DMS53 (cell line): ENCODE measurements around the gene SFI1.
"Not testable (repeated sequence)": the region's sequence is repeated elsewhere in the genome, so short reads cannot be mapped to it uniquely, and the experiment has no call there.

Experiments
- DNase-seq: peaks from one replicate; lab custom pipeline; 2025; lab: John Stamatoyannopoulos, UW

The SFI1 gene

DNA sequence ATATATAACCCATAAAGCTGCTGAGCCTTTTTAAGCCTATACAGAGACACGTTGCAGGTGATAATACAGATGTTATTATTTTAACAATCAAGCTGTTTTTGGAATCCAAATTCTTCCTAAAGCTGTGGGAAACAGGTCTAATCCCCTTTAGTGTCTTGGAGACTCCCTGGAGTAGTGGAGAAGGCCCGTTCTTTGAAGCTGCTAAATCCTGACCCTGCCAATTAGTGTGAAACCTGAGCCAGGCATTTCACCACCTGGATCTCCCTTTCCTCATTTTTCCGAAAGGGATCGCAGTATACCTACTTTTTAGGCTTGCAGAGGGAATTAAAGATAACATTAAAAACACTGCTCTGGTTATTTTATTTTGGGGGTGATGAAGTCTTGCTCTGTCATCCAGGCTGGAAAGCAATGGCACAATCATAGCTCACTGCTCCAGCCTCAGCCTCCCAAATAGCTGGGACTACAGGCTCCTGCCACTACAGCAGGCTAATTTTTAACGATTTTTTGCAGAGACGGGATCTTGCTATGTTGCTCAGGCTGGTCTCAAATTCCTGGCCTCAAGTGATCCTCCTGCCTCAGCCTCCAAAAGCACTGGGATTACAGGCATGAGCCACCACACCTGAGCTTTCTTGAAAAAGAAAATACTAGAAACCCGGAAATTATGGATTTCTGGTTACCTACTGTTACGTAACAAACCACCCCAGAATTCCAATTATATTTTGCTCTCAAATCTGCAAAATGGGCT is 4.9 kb upstream of the SFI1 start:
- no peak for DNase-seq

- no peak for DNase-seq
These were observed 4.2 kb upstream of the SFI1 start for GRCh38 chr22:31492151-31492550.

DNA sequence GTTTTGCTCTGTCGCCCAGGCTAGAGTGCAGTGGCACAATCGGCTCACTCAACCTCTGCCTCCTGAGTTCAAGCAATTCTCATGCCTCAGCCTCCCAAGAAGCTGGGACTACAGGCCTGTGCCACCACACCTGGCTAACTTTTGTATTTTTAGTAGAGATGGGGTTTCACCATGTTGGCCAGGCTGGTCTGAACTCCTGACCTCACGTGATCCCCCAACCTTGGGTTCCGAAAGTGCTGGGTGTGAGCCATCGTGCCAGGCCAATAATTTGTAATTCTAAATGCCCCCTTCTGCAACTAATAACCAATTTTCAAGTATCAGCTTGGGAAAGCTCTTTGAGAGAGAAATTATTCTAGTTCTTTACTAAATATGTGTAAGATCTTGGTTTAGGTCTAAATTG is 3.0 kb upstream of the SFI1 start:
- DNase-seq: not testable (repeated sequence)

- no peak for DNase-seq
These were observed 993 bp upstream of the SFI1 start for GRCh38 chr22:31495343-31495742.

GRCh38 chr22:31496735-31497146 is 405 bp downstream of the SFI1 start:
- peak; percentile 44 for DNase-seq

DNA sequence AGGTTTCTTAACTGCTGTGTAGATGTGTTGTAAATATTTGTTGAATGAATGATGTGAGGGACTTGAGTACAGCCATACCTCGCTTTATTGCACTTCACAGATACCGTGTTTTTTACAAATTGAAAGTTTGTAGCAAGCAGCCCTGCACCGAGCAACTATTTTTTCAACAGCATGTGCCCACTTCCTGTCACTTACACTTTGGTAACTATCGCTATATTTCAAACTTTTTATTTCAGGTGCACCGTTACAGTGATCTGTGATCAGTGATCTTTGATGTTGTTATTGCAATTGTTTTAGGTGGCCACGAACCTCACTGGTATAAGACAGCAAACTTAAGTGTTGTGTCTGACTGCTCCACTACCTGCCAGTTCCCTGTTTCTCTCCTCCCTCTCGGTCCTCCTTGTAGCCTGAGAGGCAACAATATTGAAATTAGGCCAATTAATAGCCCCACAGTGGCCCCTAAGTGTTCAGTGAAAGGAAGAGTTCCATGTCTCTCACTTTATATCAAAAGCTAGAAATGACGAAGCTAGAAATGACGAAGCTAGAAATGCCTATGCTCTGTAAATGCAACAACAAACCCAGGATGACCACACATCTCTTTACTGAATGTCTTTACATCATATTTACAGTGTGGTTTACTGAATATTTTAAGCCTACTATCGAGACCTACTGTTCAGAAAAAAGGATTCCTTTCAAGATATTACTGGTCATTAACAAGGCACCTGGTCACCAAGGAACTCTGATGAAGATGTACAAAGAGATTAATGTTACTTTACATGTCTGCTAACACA is 1.0 kb downstream of the SFI1 start:
- DNase-seq: no peak

DNA sequence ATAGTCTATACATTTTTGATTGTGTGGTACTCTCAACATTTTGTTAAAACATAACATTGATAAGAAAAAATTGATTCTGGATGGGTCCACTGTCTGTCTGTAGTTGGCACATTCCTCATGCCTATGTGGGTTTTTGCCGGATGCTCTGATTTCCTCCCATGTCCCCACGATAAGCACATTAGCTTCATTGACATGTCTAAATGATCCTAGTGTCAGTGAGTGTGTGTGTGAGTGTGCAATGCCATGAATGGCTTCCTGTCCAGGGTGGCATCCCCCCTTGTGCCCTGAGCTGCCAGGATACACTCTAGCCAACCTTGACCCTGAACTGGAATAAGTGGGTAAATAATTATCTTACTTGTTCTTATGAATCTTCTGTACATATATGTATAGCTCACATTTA is 5.4 kb downstream of the SFI1 start:
- no peak for DNase-seq

DNA sequence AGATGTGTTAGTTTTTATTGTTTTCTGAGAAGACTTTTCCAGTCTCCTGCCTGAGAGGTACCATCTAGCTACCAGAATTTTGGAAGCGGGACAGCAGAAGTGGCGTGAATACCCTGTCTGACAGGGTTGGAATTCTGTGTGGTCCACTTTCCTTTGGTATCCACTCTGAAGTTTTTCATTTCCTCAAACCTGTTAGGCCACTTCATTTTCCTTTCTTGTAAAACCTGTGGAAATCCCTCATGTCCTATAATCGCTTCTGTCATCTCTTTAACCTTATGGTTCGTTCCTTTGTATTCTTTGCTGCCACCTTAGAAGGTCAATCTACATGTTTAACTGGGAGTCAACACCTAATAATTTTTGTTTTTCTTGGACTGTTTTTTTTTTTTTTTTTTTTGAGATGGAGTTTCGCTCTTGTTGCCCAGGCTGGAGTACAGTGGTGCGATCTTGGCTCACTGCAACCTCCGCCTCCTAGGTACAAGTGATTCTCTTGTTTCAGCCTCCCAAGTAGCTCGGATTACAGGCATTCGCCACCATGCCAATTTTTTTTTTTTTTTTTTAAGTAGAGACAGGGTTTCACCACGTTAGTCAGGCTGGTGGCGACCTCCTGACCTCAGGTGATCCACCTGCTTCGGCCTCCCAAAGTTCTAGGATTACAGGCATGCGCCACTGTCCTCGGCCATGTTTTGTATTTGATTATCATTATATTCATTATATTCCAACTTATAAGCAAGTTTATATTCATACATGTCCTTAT is 7.1 kb downstream of the SFI1 start:
- no peak for DNase-seq

GRCh38 chr22:31504282-31504681 is 7.9 kb downstream of the SFI1 start:
- DNase-seq: no peak

DNA sequence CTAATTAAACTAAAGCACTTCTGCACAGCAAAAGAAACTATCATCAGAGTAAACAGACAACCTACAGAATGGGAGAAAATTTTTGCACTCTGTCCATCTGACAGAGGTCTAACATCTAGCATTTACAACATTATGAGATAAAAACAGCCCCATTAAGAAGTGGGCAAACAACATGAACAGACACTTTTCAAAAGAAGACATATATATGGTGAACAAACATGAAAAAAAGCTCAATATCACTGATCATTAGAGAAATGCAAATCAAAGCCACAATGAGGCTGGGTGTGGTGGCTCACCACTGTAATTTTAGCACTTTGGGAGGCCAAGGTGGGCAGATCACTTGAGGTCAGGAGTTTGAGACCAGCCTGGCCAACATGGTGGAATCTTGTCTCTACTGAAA is 11.2 kb downstream of the SFI1 start:
- DNase-seq: not testable (repeated sequence)

DNA sequence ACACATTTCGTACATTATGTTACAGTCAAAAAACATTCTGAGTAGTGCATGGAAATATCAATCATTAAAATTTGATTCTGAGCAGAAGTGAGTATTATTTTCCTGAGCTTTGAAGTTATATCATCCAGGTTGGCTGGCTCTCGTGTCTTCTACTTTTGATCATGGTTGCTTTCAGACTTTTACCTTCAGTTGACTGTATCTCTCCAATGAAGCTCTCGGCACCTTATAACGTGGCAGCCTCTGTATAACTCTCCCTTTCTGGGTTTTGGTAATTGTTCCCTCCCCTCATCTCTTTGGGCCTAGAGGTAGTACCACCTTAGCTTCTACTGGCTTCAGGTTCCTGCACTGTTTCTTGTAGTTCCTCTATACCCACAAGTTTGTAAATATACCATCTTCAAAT is 12.2 kb downstream of the SFI1 start:
- no peak for DNase-seq

- DNase-seq: no peak
These were observed 12.9 kb downstream of the SFI1 start for GRCh38 chr22:31509061-31509762.

DNA sequence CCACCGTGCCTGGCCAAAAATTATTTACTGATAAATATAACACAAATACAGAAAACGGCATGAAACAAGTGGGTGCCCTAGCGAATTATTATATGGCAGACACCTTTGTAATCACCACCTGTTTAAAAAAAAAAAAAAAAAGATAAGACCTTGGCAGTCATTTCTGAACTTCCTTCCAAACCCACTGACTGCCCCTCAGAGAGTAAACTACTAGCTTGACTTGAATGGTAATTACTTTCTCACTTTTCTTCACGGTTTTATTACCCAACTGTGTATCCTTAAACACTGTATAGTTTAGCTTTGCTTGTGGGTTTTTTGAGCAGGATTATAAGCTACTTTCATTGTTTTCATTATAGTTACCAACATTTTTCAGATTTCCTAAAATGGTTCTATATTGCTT is 23.7 kb downstream of the SFI1 start:
- no peak for DNase-seq

DNA sequence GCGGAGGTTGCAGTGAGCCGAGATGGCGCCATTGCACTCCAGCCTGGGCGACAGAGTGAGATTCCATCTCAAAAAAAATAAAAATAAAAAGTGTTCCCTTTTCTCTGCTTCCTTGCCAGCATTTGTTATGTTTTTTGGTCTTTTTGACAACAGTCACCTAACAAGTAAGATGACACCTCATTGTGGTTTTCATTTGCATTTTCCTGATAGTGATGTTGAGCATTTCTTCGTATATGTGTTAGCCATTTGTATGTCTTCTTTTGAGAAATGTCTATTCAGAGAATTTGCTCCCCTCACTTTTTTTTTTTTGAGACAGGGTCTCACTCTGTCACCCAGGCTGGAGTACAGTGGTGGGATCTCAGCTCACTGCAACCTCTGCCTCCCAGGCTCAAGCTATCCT is 27.8 kb downstream of the SFI1 start:
- DNase-seq: not testable (repeated sequence)

DNA sequence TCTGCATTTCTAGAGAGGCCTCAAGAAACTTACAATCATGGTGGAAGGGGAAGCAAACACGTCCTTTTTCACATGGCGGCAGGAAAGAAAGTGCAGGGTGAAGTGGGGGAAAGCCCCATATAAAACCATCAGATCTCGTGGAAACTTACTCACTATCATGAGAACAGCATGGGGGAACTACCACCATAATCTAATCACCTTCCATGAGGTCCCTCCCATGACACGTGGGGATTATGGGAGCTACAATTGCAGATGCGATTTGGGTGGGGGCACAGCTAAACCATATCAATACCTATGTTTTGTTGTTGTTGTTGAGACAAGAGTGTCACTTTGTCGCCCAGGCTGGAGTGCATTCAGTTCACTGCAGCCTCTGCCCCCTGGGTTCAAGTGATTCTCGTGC is 29.9 kb downstream of the SFI1 start:
- no peak for DNase-seq

GRCh38 chr22:31530823-31531195 is 34.5 kb downstream of the SFI1 start:
- DNase-seq: no peak

DNA sequence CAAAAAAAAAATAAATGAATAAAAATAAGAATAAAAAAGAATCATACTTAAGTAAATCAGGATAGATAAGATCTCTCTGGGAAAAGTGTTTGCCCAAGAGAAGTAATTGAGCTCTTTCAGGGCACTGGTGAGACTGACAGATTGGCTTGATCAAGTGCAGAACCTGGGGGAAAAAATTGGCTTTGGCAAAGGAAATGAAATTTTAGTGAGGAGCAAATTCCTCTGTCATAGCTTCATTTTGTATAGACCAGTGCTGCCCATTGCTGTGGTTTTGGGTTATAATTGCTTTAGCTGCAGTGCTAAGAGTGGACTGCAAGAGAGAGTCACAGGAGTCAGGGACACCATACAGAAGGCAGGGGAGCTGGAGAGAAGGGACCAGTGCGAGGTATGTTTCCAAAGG is 35.7 kb downstream of the SFI1 start:
- no peak for DNase-seq

DNA sequence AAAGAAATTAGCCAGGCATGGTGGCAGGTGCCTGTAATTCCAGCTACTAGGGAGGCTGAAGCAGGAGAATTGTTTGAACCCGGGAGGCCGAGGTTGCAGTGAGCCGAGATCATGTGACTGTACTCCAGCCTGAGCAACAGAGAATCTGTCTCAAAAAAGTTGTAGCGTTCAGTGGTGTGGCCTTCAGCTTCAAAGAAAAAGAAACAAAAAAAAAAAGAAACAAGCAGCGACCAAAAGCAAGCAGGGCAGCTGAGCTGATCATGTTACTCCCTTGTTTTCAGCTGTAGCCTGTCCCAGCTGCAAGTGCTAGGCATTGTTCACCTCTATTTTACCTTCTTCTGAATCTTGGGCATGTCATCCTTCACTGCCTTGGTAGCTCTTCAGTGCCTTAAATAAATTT is 37.0 kb downstream of the SFI1 start:
- no peak for DNase-seq

DNA sequence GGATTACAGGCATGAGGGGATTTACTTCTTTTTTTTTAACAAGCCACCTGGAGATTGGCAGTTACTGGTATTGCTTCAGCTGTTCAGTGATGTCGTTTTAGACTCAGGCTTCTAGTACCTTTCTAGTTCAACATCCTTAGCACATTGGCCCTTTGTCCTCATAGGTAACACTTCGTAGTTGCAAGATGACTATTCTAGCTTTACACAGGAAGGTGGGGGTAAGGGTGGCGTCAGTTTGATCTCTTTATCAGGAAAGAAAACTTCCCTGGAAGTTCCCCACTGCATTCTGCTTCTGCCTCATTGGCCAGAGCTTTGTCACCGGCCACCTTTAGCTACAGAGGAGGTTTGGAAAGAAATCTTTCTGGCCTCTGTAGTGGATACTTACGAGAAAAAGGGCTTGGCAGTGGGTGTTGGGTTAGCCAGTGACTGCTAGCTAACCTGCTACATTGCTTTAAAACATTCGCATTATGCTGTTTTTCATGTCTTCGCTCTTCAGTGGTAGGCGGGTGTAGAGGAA is 40.7 kb downstream of the SFI1 start:
- DNase-seq: no peak

GRCh38 chr22:31538815-31539214 is 42.5 kb downstream of the SFI1 start:
- no peak for DNase-seq

DNA sequence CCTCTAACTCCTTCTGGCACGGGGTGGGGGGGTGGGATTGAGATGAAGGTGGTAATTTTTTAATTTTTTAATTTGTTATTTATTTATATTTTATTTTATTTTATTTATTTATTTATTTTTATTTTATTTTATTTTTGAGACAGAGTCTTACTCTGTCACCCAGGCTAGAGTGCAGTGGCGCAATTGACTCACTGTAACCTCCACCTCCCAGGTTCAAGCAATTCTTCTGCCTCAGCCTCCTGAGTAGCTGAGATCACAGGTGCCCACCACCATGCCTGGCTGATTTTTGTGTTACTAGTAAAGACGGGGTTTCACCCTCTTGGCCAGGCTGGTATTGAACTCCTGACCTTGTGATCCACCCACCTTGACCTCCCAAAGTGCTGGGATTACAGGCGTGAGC is 43.8 kb downstream of the SFI1 start:
- not testable (repeated sequence) for DNase-seq

DNA sequence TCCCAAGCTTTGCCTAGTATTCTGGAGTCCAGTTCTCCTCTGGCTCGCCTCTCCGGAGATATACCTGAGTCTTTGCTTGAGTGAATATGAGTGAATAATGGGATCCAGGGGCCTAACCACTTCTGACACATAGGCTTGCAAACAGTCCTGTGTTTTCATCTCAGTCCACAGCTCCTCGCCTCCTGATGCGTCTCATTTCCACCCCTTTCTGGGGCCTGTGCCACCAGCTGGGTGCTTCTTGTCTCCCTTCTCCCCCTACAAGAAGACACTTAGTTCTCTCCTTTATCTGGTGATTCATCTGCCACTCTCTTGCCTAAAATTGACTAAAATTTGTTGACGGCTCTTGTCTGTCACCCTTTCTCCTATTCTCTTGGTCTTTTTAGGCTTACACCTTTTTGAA is 44.6 kb downstream of the SFI1 start:
- no peak for DNase-seq
